Measurements from ENCODE around the gene AGK.

The AGK gene

GRCh38 chr7:141649137-141649864 is 98.1 kb downstream of the AGK start:
- no peak for DNase-seq

- DNase-seq = peak; percentile 79
Measured at GRCh38 chr7:141649865-141650634, 98.8 kb downstream of the AGK start.

GRCh38 chr7:141651417-141651816 is 100.2 kb downstream of the AGK start:
- DNase-seq = no peak

GRCh38 chr7:141652691-141653090 is 101.5 kb downstream of the AGK start:
- no peak for DNase-seq

GRCh38 chr7:141654551-141654950 is 103.3 kb downstream of the AGK start:
- peak; percentile 44 for DNase-seq

GRCh38 chr7:141659501-141659900 is 108.3 kb downstream of the AGK start:
- no peak for DNase-seq

- DNase-seq = no peak
Measured at GRCh38 chr7:141660259-141660658, 109.0 kb downstream of the AGK start.

- DNase-seq = no peak
Measured at GRCh38 chr7:141663081-141663849, 112.1 kb downstream of the AGK start.

GRCh38 chr7:141664450-141664849 is 113.2 kb downstream of the AGK start:
- no peak for DNase-seq

GRCh38 chr7:141665208-141666035 is 114.2 kb downstream of the AGK start:
- no peak for DNase-seq

- DNase-seq = no peak
Measured at GRCh38 chr7:141666071-141666470, 114.9 kb downstream of the AGK start.

- no peak for DNase-seq
Measured at GRCh38 chr7:141668853-141669252, 117.6 kb downstream of the AGK start.

- DNase-seq = no peak
Measured at GRCh38 chr7:141671705-141672496, 120.7 kb downstream of the AGK start.

GRCh38 chr7:141673346-141673745 is 122.1 kb downstream of the AGK start:
- no peak for DNase-seq

- no peak for DNase-seq
Measured at GRCh38 chr7:141674171-141674671, 123.0 kb downstream of the AGK start.

GRCh38 chr7:141674702-141675101 is 123.5 kb downstream of the AGK start:
- DNase-seq = no peak

GRCh38 chr7:141675436-141676215 is 124.4 kb downstream of the AGK start:
- DNase-seq = no peak

- no peak for DNase-seq
Measured at GRCh38 chr7:141676618-141677017, 125.4 kb downstream of the AGK start.

- DNase-seq = no peak
Measured at GRCh38 chr7:141679014-141679413, 127.8 kb downstream of the AGK start.

GRCh38 chr7:141685285-141686023 is 134.2 kb downstream of the AGK start:
- DNase-seq = no peak

Data from amniotic stem cell (primary cell).